OCI-LY1 (cell line): Measurements from ENCODE around the gene ANKDD1A.

Source experiments
- CTCF ChIP-seq: fragments of 200-600 bp; sonication (generic), shearing (Covaris generic); IDR thresholded peaks from 2 replicates; pipeline ENCODE4 v1.5.1; 2017; ENCODE audit warnings: mild to moderate bottlenecking, antibody characterized with exemption, low read length, moderate library complexity, mixed read lengths
- EZH2 ChIP-seq: fragments of 200-600 bp; sonication (generic), shearing (Covaris generic); IDR thresholded peaks from 2 replicates; pipeline ENCODE4 v1.8.0; 2017; ENCODE audit warnings: borderline replicate concordance, mixed run types, mild to moderate bottlenecking, antibody characterized with exemption, low read length, moderate library complexity, mixed read lengths

GRCh38 chr15:64959128-64959527 lies 47.4 kb downstream of the ANKDD1A start:
- TF ChIP-seq CTCF (no peak), EZH2 (no peak)
